GM23248 (cell line): Measurements from ENCODE around the gene PDCD4.

Source experiments
- EZH2 ChIP-seq: fragments of 200-600 bp; sonication (generic); IDR thresholded peaks from 2 replicates; pipeline ENCODE4 v1.6.1; 2018; ENCODE audit warnings: antibody characterized with exemption, mild to moderate bottlenecking; ENCODE audit not compliant: insufficient read depth, poor library complexity, severe bottlenecking
- EZH2phosphoT487 ChIP-seq: fragments of 200-600 bp; sonication (generic); IDR thresholded peaks from 2 replicates; pipeline ENCODE4 v1.6.1; 2018; ENCODE audit warnings: antibody characterized with exemption, moderate library complexity, mild to moderate bottlenecking, low read depth; ENCODE audit not compliant: insufficient read depth

DNA sequence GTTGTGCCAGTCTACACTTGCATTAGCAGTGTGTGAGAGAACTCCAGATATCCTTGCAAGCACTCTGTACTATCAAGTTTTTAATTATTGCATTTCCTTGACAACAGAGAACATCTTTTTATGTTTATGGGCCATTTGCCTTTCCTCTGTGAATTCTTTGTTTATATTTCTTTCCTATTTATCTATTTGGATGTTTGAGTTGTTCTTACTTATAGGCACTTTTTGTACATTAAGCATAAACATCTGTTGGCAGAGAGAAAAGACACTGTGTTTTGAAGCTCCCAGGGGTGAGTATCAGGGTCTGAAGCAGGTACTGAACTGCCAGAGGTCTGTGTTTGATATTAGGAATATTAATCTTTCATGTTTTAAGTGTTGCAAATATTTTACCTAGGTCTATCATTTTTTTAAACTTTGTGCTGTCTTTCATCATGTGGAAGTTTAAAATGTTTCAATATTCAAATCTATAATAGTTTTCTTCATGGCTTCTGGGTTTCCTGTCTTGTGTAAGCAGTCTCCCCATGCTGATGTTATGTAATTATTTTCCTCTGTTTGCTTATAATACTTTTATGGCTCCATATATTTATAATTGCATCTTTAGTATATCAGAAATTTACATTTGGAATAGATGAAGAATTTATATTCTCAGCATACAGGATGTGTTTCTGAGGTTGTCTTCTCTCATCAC, 17.7 kb upstream of the PDCD4 start:
- no peak for TF ChIP-seq EZH2
- TF ChIP-seq EZH2phosphoT487, result no peak
